ENCODE data around the gene EPN2. TPM values are rescaled to one million over a fixed set of nuclear protein-coding genes. Genes with fewer than 3 reads are reported as not detected.
A peak's percentile ranks its signal among the peaks of the same experiment; 100 is the strongest.

EPN2 gene
- polyA plus RNA-seq, 1 of the 3 experiments (the other 2 are of a cell fraction) = 38.9 TPM

- Histone ChIP-seq H3K27ac (ENCODE audit: low read depth in 2 of 2, low read length in 1 of 2) (peak overlapping the region; percentile 83 to 88), H2AFZ (ENCODE audit: low read depth) (peak overlapping the region; percentile 81), H3K4me2 (peak overlapping the region; percentile 85), H3K4me3 (ENCODE audit: low read depth in 2 of 2, low read length in 1 of 2) (peak overlapping the region; percentile 72 to 75), H3K9me2 (no peaks in the 10 kb centered on the region), H3K9ac (peak overlapping the region; percentile 82), H4K20me1 (ENCODE audit: insufficient read depth) (no peaks in the 10 kb centered on the region), H3K79me2 (ENCODE audit: insufficient read depth) (peaks cover 8% of the 10 kb centered on the region), H3K4me1 (ENCODE audit: control insufficient read depth in 1 of 2, insufficient read depth in 2 of 2, low read depth in 1 of 2, low read length in 1 of 2) (peaks cover 13 to 32% of the 10 kb centered on the region in 2 experiments; a peak in 2 of 4 replicates), H3F3A (replicated peaks; ENCODE audit: insufficient read depth) (peaks cover 7% of the 10 kb centered on the region), H3K27me3 (ENCODE audit: insufficient read depth) (no peaks in the 10 kb centered on the region), H3K9me3 (no peaks in the 10 kb centered on the region), H3K36me3 (replicated peaks in 1 of 2; ENCODE audit: control insufficient read depth in 1 of 2, insufficient read depth in 2 of 2, low read length in 1 of 2) (peaks cover 0 to 9% of the 10 kb centered on the region in 2 experiments)
- no peak for DNase-seq
- 15% methylated on average over 12 of the region's 16 CpGs for WGBS (ENCODE audit: low lambda C conversion rate)
- POLR2A ChIA-PET = interaction anchor here (1.8 to 2.3 kb wide), 3 partner anchors 16 to 86 kb away, joined by 10 to 15 read pairs (median 13); partner anchors contain the start of genes MAPK7 and MFAP4
- TF ChIP-seq RAD21 (IDR thresholded peaks at IDR 0.05; ENCODE audit: low read length) = 0 out of 2 replicates have a peak, but pooled peaks have one; percentile 5
- TF ChIP-seq, protein P1, sequence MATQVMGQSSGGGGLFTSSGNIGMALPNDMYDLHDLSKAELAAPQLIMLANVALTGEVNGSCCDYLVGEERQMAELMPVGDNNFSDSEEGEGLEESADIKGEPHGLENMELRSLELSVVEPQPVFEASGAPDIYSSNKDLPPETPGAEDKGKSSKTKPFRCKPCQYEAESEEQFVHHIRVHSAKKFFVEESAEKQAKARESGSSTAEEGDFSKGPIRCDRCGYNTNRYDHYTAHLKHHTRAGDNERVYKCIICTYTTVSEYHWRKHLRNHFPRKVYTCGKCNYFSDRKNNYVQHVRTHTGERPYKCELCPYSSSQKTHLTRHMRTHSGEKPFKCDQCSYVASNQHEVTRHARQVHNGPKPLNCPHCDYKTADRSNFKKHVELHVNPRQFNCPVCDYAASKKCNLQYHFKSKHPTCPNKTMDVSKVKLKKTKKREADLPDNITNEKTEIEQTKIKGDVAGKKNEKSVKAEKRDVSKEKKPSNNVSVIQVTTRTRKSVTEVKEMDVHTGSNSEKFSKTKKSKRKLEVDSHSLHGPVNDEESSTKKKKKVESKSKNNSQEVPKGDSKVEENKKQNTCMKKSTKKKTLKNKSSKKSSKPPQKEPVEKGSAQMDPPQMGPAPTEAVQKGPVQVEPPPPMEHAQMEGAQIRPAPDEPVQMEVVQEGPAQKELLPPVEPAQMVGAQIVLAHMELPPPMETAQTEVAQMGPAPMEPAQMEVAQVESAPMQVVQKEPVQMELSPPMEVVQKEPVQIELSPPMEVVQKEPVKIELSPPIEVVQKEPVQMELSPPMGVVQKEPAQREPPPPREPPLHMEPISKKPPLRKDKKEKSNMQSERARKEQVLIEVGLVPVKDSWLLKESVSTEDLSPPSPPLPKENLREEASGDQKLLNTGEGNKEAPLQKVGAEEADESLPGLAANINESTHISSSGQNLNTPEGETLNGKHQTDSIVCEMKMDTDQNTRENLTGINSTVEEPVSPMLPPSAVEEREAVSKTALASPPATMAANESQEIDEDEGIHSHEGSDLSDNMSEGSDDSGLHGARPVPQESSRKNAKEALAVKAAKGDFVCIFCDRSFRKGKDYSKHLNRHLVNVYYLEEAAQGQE (IDR thresholded peaks at IDR 0.05; ENCODE audit: low read depth, low read length) = peak; percentile 81
- no peak for TF ChIP-seq NFIC (IDR thresholded peaks at IDR 0.05; ENCODE audit: borderline replicate concordance)
- no peak for TF ChIP-seq JUND (IDR thresholded peaks at IDR 0.05)
- CTCF ChIA-PET = interaction anchor here (0.8 to 12.0 kb wide), 16 partner anchors 8 to 408 kb away, joined by 3 to 305 read pairs (median 22); partner anchors contain the start of genes MAPK7, MFAP4 and RNF112
Measured at GRCh38 chr17:19361944-19362276, 124.7 kb downstream of the EPN2 start.

GRCh38 chr17:19362277-19363113 lies 125.3 kb downstream of the EPN2 start, which contains the start of gene B9D1:
TSS of gene B9D1 (minus strand) at chr17:19362723. CDS start at chr17:19362569, 154 bp downstream.
- POLR2A ChIA-PET = interaction anchor here (0.8 to 2.3 kb wide), 4 partner anchors 15 to 400 kb away, joined by 3 to 15 read pairs (median 12); partner anchors contain the start of genes MAPK7 and MFAP4
- peaks cover 8% of the 10 kb centered on the region for H3K79me2 ChIP-seq (ENCODE audit: insufficient read depth)
- H3K4me3 ChIP-seq (ENCODE audit: low read depth in 2 of 2, low read length in 1 of 2) = peak within 1 kb of the TSS; percentile 72 to 75
- peaks cover 7% of the 10 kb centered on the region for H3F3A ChIP-seq (replicated peaks; ENCODE audit: insufficient read depth)
- 2% methylated on average over 40 of the region's 83 CpGs for WGBS (ENCODE audit: low lambda C conversion rate)
- H3K27ac ChIP-seq (ENCODE audit: low read depth in 2 of 2, low read length in 1 of 2) = peak within 1 kb of the TSS; percentile 83 to 88
- H3K9me3 ChIP-seq = no peaks in the 10 kb centered on the region
- CTCF ChIA-PET = interaction anchor here (0.5 to 12.0 kb wide), 68 partner anchors 8 to 439 kb away, joined by 3 to 305 read pairs (median 6); partner anchors contain the start of genes ALDH3A2, MAPK7, MFAP4 and RNF112
- peak within 1 kb of the TSS; percentile 82 for H3K9ac ChIP-seq
- H3K27me3 ChIP-seq (ENCODE audit: insufficient read depth) = no peaks in the 10 kb centered on the region
- no peaks in the 10 kb centered on the region for H4K20me1 ChIP-seq (ENCODE audit: insufficient read depth)
- H3K4me1 ChIP-seq (ENCODE audit: control insufficient read depth in 1 of 2, insufficient read depth in 2 of 2, low read depth in 1 of 2, low read length in 1 of 2) = peaks cover 13 to 32% of the 10 kb centered on the region in 2 experiments; a peak in 2 of 4 replicates
- H3K36me3 ChIP-seq (replicated peaks in 1 of 2; ENCODE audit: control insufficient read depth in 1 of 2, insufficient read depth in 2 of 2, low read length in 1 of 2) = peaks cover 0 to 7% of the 10 kb centered on the region in 2 experiments
- H3K9me2 ChIP-seq = no peaks in the 10 kb centered on the region
- H2AFZ ChIP-seq (ENCODE audit: low read depth) = peak within 1 kb of the TSS; percentile 83
- peak within 1 kb of the TSS; percentile 85 for H3K4me2 ChIP-seq
- peak; percentile 99 for DNase-seq
- TF ChIP-seq CHD2 (IDR thresholded peaks at IDR 0.05; ENCODE audit: low read length, partially characterized antibody) = no peak
- no peak for TF ChIP-seq RXRA (IDR thresholded peaks at IDR 0.05; ENCODE audit: borderline replicate concordance, low read depth)
- TF ChIP-seq USF1 (IDR thresholded peaks at IDR 0.05; ENCODE audit: borderline replicate concordance, low read depth) = no peak
- TF ChIP-seq FOSL2 (IDR thresholded peaks at IDR 0.05; ENCODE audit: borderline replicate concordance, low read depth) = peak; percentile 8; the same call in 1 of the 2 replicates
- TF ChIP-seq CTCF (IDR thresholded peaks at IDR 0.05) = peak; percentile 89
- TF ChIP-seq NRF1 (IDR thresholded peaks at IDR 0.05; ENCODE audit: low read depth, low read length) = peak; percentile 93
- TF ChIP-seq TEAD4 (IDR thresholded peaks at IDR 0.05; ENCODE audit: borderline replicate concordance, insufficient read depth) = no peak
- no peak; the same call in 1 of the 2 replicates for TF ChIP-seq JUND (IDR thresholded peaks at IDR 0.05)
- TF ChIP-seq RAD21 (IDR thresholded peaks at IDR 0.05; ENCODE audit: low read length) = peak; percentile 97
- TF ChIP-seq, protein P2, sequence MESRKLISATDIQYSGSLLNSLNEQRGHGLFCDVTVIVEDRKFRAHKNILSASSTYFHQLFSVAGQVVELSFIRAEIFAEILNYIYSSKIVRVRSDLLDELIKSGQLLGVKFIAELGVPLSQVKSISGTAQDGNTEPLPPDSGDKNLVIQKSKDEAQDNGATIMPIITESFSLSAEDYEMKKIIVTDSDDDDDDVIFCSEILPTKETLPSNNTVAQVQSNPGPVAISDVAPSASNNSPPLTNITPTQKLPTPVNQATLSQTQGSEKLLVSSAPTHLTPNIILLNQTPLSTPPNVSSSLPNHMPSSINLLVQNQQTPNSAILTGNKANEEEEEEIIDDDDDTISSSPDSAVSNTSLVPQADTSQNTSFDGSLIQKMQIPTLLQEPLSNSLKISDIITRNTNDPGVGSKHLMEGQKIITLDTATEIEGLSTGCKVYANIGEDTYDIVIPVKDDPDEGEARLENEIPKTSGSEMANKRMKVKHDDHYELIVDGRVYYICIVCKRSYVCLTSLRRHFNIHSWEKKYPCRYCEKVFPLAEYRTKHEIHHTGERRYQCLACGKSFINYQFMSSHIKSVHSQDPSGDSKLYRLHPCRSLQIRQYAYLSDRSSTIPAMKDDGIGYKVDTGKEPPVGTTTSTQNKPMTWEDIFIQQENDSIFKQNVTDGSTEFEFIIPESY (IDR thresholded peaks at IDR 0.05; ENCODE audit: borderline replicate concordance, low read depth) = no peak
- peak; percentile 75 for TF ChIP-seq MAX (IDR thresholded peaks at IDR 0.05; ENCODE audit: low read depth)
- no peak for TF ChIP-seq ELF1 (IDR thresholded peaks at IDR 0.05)

All from SK-N-SH (cell line).